Measurements from ENCODE around the gene GAK.
"Not testable (repeated sequence)": the region's sequence is repeated elsewhere in the genome, so short reads cannot be mapped to it uniquely, and the experiment has no call there.

Gene GAK

DNA sequence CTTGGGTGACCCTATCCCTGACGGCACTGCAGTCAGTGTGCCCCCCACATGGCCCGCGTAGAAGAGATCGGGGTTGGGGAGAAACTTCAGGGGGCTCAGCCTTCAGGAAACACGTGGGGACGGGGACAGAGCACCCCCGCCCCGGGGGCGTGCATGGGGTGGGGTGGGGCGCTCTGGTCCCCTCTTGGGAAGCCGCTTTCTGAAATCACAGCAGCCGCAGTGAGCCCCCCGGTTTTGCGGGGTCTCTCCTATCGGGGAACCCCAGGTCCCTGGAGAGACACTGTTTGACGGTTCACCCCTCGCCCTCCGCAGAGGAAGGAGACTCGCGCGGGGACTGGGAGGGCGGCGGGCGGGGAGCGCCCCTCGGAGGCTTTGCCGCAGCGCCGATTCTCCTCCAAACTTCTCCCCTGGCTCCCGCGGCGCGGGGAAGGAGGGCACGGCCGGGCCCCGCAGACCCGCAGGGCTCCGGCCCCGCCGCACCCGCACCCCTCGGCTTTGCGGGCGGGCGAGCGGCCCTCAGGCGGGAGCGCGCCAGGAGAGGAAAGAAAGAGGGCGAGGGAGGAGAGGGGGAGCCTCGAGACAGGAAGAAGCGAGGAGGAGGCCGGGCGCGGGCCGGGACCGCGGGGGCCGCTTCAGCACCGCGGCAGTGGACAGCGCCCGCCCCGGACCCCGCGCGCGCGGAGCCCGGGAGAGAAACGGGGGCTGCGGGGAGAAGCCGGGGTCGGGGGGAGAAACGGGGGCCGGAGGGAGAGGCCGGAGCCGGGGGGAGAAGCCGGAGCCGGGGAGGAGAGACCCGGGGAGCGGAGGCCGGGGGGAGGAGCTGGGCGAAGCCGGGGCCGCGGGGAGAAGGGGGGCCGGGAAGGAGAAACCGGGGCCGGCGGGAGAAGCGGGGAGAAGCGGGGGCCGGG lies 106.8 kb downstream of the GAK start:
- DNase-seq: no peak

- no peak for DNase-seq
Observed at GRCh38 chr4:824461-825062, 107.6 kb downstream of the GAK start.

DNA sequence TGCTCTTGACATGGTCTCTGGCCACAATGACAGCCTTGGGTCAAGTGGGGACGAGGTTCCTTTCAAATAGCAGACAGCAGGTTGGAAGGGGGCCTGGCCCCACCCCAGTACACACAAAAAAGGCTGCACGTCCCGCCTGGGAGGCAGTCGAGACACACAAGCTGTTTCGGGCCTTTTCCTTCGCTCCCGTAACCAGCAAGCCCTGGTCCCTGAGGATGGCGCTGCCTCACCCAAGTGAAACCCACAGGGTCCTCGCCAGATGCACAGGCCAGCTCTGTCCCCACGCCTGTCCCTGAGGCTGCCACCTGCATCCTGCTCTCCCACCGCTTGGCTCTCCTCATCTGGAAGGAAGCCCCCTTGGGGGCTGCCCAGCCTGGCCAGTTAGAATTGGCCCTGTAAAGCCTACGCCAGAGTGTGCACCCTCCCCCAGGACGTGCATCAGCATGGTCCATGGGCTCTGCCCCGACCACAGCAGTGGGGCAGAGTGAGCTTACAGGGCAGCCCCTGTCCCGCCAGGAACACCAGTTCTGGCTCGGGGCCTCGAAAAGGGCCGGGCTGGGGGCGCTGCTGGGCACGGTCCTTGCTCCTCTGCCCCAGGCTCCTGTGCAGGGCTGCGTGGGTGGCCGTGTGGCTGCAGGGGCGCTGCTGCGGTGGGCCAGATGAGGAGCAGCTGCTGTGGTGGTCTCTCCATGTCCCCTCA lies 108.2 kb downstream of the GAK start:
- no peak for DNase-seq

DNA sequence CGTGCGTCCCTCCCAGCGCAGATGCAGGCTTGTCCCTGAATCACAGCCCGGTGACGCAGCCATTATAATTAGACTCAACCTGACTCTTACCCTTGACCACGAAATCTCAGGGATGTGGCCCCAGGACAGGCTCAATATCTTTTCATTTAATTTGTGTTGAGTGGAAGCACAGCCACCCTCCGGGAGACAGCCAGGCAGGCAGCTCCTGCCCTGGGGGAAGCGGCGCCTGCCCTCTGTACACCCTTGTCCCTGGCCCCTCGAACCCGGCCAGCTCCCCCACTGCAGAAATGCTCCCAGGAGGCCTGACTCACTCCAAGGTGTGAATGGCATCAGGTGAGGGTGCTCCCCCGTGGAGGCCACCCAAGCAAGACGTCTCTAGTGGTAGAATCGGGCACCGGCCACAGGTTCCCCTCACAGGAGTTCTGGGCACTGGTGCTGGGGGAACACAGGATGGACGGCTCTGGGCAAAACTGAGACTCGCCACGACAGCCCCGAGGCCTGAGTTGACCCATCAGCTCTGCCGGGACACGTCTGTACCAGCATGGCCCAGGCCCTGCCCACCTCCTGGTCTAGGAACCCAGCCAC lies 108.8 kb downstream of the GAK start:
- DNase-seq: no peak

GRCh38 chr4:822361-823175 lies 109.5 kb downstream of the GAK start:
- no peak for DNase-seq

GRCh38 chr4:821631-822030 lies 110.5 kb downstream of the GAK start:
- DNase-seq: no peak

DNA sequence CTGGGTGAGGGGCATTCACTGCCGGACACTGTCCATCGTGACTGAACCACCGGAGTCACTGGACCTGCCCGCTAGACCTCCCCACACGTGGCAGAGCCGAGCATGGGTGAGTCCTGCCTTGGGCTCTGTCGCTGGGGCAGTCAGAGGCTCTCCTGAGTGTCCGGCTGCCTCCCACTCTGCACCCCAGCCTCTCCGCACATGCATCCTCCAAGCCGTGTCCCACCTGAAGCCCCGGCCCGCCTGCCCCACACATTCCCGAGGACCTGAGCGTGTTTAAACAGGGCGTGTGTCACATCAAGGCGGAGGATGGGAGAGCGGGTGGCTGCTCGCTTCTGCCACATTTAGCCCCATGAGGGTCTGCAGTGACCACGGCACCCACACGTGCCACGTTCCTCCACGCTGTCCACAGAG lies 110.9 kb downstream of the GAK start:
- DNase-seq: no peak

- DNase-seq: no peak
Observed at GRCh38 chr4:820230-821172, 111.6 kb downstream of the GAK start.

GRCh38 chr4:819401-820229 lies 112.5 kb downstream of the GAK start:
- no peak for DNase-seq

- no peak for DNase-seq
Observed at GRCh38 chr4:818106-818921, 113.8 kb downstream of the GAK start.

DNA sequence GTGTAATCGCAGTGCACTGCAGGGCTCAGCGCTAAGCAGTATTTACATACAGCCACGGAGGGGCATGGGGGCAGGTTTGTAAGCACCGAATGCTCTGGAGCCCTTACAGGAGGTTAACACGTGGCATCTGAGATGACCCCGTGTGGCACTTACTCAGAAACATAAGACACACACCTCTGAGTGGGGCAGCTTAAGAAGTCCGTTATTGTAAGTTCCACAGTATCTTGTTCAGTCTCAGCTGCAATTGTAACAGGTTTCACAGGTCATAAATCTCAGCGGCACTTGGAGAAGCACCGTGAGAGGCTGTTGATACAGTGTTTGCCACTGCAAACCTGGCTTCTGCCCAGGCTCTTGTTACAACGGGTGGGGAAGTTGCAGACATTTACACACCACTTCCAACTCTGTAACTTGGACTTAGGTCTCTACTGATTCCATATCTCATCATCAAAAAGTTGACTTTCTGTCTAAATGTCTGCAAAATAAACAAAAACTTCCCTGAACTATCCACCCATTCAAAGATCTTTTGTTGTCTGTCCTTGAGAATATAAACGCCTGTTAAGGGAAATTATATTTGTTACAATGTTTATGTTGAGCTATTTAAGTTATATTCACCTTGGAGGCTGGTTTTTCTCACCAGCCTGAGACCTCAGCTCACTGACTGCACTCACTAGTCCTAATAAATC lies 116.5 kb downstream of the GAK start:
- no peak for DNase-seq

DNA sequence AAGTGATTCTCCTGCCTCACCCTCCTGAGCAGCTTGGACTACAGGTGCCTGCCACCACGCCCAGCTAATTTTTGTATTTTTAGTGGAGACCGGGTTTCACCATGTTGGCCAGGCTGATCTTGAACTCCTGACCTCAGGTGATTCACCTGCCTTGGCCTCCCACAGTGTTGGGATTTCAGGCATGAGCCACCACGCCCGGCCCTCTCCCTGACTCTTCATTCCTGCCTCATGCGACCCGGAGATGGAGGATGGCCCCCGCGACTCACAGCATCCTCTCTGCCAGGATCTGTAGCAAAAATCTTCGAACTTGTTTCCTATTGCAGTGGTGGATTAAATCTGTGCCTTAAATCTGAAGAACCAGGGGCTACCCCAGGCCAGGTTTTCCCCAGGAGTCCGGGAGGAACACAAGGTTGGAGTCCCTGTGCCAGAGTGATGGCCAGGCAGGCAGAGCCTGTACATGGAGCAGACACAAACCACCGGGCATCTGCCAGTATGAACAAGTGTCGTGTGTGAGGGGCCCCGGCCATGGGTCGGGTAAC lies 117.7 kb downstream of the GAK start:
- no peak for DNase-seq

DNA sequence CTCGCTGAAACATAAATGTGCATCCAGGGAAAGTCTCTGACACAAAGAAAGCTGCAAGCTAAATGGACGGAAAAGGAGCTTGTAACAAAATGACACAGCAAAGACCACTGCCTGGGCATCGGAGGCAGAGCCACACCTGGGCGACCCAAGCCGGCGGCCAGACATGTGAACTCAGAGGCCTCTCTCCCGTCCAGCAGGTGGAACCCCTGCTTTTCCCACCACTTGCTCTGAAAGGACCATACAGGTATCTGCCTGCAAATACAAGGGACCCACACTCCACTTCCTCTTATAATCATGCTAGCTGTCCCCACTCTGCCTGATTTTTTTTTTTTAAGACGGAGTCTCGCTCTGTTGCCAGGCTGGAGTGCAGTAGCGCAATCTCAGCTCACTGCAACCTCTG lies 118.2 kb downstream of the GAK start:
- no peak for DNase-seq

GRCh38 chr4:808860-809570 lies 123.1 kb downstream of the GAK start:
- no peak for DNase-seq

DNA sequence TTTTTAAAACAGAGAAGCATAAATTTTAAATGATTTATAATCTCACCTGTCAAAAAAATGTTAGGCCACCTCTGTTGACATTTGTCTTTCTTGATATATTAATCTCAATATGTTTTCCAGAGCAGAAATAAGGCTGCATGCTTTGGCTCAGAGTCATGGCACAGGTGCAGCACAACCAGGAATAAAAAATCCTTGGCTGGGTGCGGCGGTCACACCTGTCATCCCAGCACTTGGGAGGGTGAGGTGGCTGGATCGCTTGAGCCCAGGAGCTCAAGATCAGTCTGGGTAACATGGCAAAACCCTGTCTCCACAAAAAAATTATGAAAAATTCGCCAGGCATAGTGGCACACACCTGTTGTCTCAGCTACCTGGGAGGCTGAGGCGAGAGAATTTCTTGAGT lies 124.3 kb downstream of the GAK start:
- DNase-seq: no peak

DNA sequence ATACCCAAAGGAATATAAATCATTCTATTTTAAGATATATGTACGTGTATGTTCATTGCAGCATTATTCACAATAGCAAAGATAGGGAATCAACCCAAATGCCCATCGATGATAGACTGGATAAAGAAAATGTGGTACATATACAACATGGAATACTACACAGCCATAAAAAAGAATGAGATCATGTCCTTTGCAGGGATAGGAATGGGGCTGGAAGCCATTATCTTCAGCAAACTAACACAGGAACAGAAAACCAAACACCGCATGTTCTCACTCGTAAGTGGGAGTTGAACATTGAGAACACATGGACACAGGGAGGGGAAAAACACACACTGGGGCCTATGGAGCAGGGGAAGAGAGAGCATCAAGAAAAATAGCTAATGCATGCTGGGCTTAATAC lies 125.1 kb downstream of the GAK start:
- DNase-seq: not testable (repeated sequence)

GRCh38 chr4:804804-805203 lies 127.3 kb downstream of the GAK start:
- no peak for DNase-seq

DNA sequence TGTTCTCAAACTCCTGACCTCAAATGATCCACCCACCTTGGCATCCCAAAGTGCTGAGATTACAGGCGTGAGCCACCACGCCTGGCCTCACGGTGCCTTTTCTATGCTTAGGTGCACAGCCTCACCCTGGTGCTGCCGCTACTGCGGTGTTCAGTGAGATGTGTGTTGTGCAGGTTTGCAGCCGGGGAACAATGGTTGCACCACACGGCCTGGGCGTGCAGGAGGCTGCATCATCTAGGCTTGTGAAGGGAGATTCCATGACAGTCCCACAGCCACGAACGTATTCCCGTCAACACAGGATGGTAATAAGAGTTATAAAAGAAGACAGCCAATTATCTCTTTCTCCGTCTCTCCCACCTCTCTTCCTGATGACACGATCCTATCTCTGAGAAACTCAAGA lies 128.2 kb downstream of the GAK start:
- DNase-seq: no peak
